ENCODE measurements around the gene TOP3A. TPM values are rescaled to one million over a fixed set of nuclear protein-coding genes. Genes with fewer than 3 reads are reported as not detected.
A peak's percentile ranks its signal among the peaks of the same experiment; 100 is the strongest.

TOP3A gene
- total and polyA plus RNA-seq, 2 of the 4 experiments (the other 2 are of a cell fraction) = 13.4 to 21.3 TPM

GRCh38 chr17:18238299-18238698, 76.5 kb downstream of the TOP3A start:
- Histone ChIP-seq H3K4me1 (ENCODE audit: control insufficient read depth, insufficient read depth, low read length) (peaks cover 5% of the 10 kb centered on the region), H3K36me3 (ENCODE audit: control insufficient read depth, insufficient read depth, low read length) (peaks cover 75% of the 10 kb centered on the region), H2BK5ac (ENCODE audit: low read depth, low read length, poor library complexity, severe bottlenecking) (no peak overlapping the region), H4K5ac (ENCODE audit: low read depth, low read length) (no peak overlapping the region), H3K27me3 (ENCODE audit: control insufficient read depth, insufficient read depth, low read length) (no peaks in the 10 kb centered on the region), H4K8ac (ENCODE audit: low read depth in 2 of 2, low read length in 2 of 2) (no peak overlapping the region), H3K18ac (ENCODE audit: low read depth, low read length) (no peak overlapping the region), H3K4me2 (ENCODE audit: low read depth, low read length) (no peak overlapping the region), H3K9me1 (ENCODE audit: insufficient read depth, low read length) (no peaks in the 10 kb centered on the region), H2BK120ac (ENCODE audit: low read depth, low read length) (no peak overlapping the region), H2AK5ac (ENCODE audit: low read depth, low read length) (no peak overlapping the region), H4K91ac (ENCODE audit: insufficient read depth, low read depth, low read length) (no peak overlapping the region), H3K9ac (ENCODE audit: low read depth, low read length) (no peak overlapping the region), H3K14ac (replicated peaks; ENCODE audit: low read depth, low read length) (no peak overlapping the region), H3K9me3 (ENCODE audit: control insufficient read depth, insufficient read depth, low read length) (no peaks in the 10 kb centered on the region), H3K79me1 (ENCODE audit: low read depth in 1 of 2, low read length in 2 of 2) (peaks cover 0 to 13% of the 10 kb centered on the region in 2 experiments; a peak in 3 of 4 replicates), H3K4me3 (ENCODE audit: insufficient read depth, low read depth, low read length) (no peak overlapping the region), H2AK9ac (replicated peaks; ENCODE audit: low read depth, low read length, poor library complexity) (no peak overlapping the region), H3K4ac (ENCODE audit: low read depth, low read length) (no peak overlapping the region), H2AFZ (replicated peaks; ENCODE audit: low read length, poor library complexity) (peak overlapping the region; percentile 21), H4K20me1 (ENCODE audit: insufficient read depth, low read length) (peaks cover 2% of the 10 kb centered on the region), H3K56ac (ENCODE audit: extremely low read depth, insufficient read depth, low read length) (no peak overlapping the region), H3K27ac (ENCODE audit: insufficient read depth, low read length) (no peak overlapping the region), H2BK15ac (ENCODE audit: low read depth, low read length) (no peak overlapping the region), H2BK20ac (ENCODE audit: low read depth, low read length) (no peak overlapping the region), H3K23ac (ENCODE audit: low read depth, low read length) (no peak overlapping the region)
- POLR2A ChIA-PET (ENCODE audit: unreplicated experiment) = interaction anchor here (0.6 kb wide), 1 partner anchor 284 kb away, joined by 9 read pairs; no protein-coding TSS in a partner anchor
- TF ChIP-seq RCOR1 (IDR thresholded peaks at IDR 0.05; ENCODE audit: insufficient replicate concordance, low read length) = no peak
- TF ChIP-seq CTCF (conservative IDR thresholded peaks at IDR 0.05; ENCODE audit: low read depth, low read length) = no peak
- TF ChIP-seq MAZ (IDR thresholded peaks at IDR 0.05; ENCODE audit: borderline replicate concordance, low read depth, low read length) = no peak
- no peak for TF ChIP-seq CHD1 (IDR thresholded peaks at IDR 0.05; ENCODE audit: low read depth, low read length)
- no peak for TF ChIP-seq ELK1 (IDR thresholded peaks at IDR 0.05; ENCODE audit: borderline replicate concordance, low read depth, low read length)
- TF ChIP-seq SMC3 (IDR thresholded peaks at IDR 0.05; ENCODE audit: low read depth, low read length) = no peak
- TF ChIP-seq POLR2A (IDR thresholded peaks at IDR 0.05; ENCODE audit: low read depth, low read length) = no peak
- no peak for TF ChIP-seq CEBPB (IDR thresholded peaks at IDR 0.05; ENCODE audit: low read depth, low read length)
- no peak for TF ChIP-seq FOS (IDR thresholded peaks at IDR 0.05; ENCODE audit: low read depth, low read length)
- in situ Hi-C loops (cut with MboI; ENCODE audit: low sequenced_read_pairs) (no loop called here), intact Hi-C loops (cut with micrococcal nuclease) (no loop called here), dilution Hi-C loops (cut with HindIII; ENCODE audit: low sequenced_read_pairs, unreplicated experiment) (no loop called here)
- 83% methylated on average over 2 of the region's 18 CpGs; no CpG with 5 or more reads in 1 of the 2 experiments for WGBS, 2 experiments (ENCODE audit: extremely low coverage in 2 of 2, insufficient read length in 1 of 2)
- no TSS peak for BruUV-seq (replicated peaks)
- DNase-seq (no peak), ATAC-seq (ENCODE audit: low read depth) (no peak)
- CTCF ChIA-PET = no interaction called here

All from IMR-90 (cell line).